OCI-LY1 (cell line): ENCODE results near the gene ASPHD1.

Experiments used
- CTCF ChIP-seq: fragments of 200-600 bp; sonication (generic), shearing (Covaris generic); IDR thresholded peaks from 2 replicates; pipeline ENCODE4 v1.5.1; 2017; ENCODE audit warnings: mild to moderate bottlenecking, antibody characterized with exemption, low read length, moderate library complexity, mixed read lengths
- EZH2 ChIP-seq: fragments of 200-600 bp; sonication (generic), shearing (Covaris generic); IDR thresholded peaks from 2 replicates; pipeline ENCODE4 v1.8.0; 2017; ENCODE audit warnings: borderline replicate concordance, mixed run types, mild to moderate bottlenecking, antibody characterized with exemption, low read length, moderate library complexity, mixed read lengths

DNA sequence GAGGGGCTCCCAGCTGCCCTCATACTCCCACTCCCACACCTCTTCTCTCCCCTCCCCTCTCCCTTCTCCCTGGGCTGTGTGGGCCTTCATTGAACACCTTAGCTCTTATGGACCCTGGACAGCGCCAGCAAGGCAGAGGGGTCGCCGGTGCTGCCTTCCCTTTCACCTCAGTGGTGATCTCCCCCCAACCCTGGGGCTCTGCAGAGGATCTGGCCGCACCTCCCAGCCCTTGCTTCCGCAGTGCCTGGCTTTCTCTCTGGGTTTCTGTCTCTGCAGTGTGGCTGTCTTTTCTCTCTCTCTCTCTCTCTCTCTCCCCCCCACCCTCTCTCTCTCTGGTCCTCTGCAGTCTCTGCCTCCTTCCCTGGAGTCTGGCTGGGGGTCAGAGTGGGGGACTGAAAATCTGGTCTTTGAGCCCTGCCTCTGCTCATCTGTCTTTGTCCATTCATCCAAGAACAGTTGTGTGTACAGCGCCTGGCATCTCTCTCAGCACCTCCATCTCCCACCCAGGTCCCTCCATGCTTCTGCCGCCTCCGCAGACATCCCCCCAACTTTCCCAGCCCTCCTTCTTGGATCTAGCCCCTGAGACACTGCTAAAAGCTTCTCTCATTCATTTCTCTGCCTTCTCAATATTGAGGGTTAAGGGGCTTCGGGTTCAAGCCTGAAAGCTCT lies 2.0 kb upstream of the ASPHD1 start:
- TF ChIP-seq CTCF (no peak), EZH2 (no peak)
